RWPE1 (cell line): ENCODE measurements around the gene CRB2.

Experiments
- CTCF ChIA-PET: fragments of 350-600 bp; sonication (Branson Sonifier 250); formaldehyde crosslinking; extraction: SDS; loops from one replicate; lab custom pipeline; 2021; lab: Yijun Ruan, JAX
- POLR2A ChIA-PET: fragments of 400-600 bp; formaldehyde crosslinking; extraction: SDS; loops from one replicate; lab custom pipeline; 2020; ENCODE audit warnings: antibody characterized with exemption; ENCODE audit not compliant: low non-redundant PET; lab: Yijun Ruan, JAX
- DNase-seq: peaks from one replicate; pipeline ENCODE4 v3.0.0; 2012; ENCODE audit warnings: low spot score
- H3K27ac ChIP-seq: fragments of 450-650 bp; 2 replicates; pipeline ENCODE4 v1.5.1; 2017
- CTCF ChIP-seq: fragments of 450-650 bp; conservative IDR thresholded peaks from 2 replicates; pipeline ENCODE4 v1.5.1; 2017; ENCODE audit warnings: low read depth, mild to moderate bottlenecking

The CRB2 gene

GRCh38 chr9:123406016-123406415, 50.0 kb downstream of the CRB2 start:
- CTCF ChIA-PET, result no interaction called here
- no peak overlapping the region for H3K27ac ChIP-seq
- DNase-seq, result no peak
- TF ChIP-seq CTCF, result no peak
- POLR2A ChIA-PET, result no interaction called here

GRCh38 chr9:123406691-123407216, 50.8 kb downstream of the CRB2 start:
- no peak for TF ChIP-seq CTCF
- POLR2A ChIA-PET, result interaction anchor here (0.6 kb wide), 1 partner anchor 305 kb away, joined by 3 read pairs; no protein-coding TSS in a partner anchor
- no peak overlapping the region for H3K27ac ChIP-seq
- no peak for DNase-seq
- CTCF ChIA-PET, result no interaction called here

- no peak overlapping the region for H3K27ac ChIP-seq
- no peak for TF ChIP-seq CTCF
- DNase-seq, result no peak
- ChIA-PET CTCF (interaction anchor here (0.7 kb wide), 2 partner anchors 24 to 1312 kb away, joined by 3 to 5 read pairs; no protein-coding TSS in a partner anchor), POLR2A (no interaction called here)
Observed at GRCh38 chr9:123407217-123407851, 51.3 kb downstream of the CRB2 start.

GRCh38 chr9:123408313-123409262, 52.6 kb downstream of the CRB2 start:
- DNase-seq, result no peak
- ChIA-PET POLR2A (no interaction called here), CTCF (interaction anchor here (0.6 to 0.7 kb wide), 2 partner anchors 931 to 1313 kb away, joined by 5 read pairs; no protein-coding TSS in a partner anchor)
- H3K27ac ChIP-seq, result no peak overlapping the region
- TF ChIP-seq CTCF, result no peak

- no peak overlapping the region for H3K27ac ChIP-seq
- no peak for DNase-seq
- CTCF ChIA-PET, result interaction anchor here (0.7 kb wide), 1 partner anchor 81 kb away, joined by 4 read pairs; no protein-coding TSS in a partner anchor
- POLR2A ChIA-PET, result no interaction called here
- TF ChIP-seq CTCF, result no peak
Observed at GRCh38 chr9:123410281-123410910, 54.4 kb downstream of the CRB2 start.

- no peak for DNase-seq
- TF ChIP-seq CTCF, result no peak
- no peak overlapping the region for H3K27ac ChIP-seq
- POLR2A ChIA-PET, result no interaction called here
- CTCF ChIA-PET, result interaction anchor here (0.6 kb wide), 1 partner anchor 14 kb away, joined by 6 read pairs; no protein-coding TSS in a partner anchor
Observed at GRCh38 chr9:123411191-123411590, 55.2 kb downstream of the CRB2 start.
